Osteocyte (in vitro differentiated cells): Measurements from ENCODE around the gene NCOA3. TPM values are rescaled to one million over a fixed set of nuclear protein-coding genes. Genes with fewer than 3 reads are reported as not detected.

Experiments
- DNase-seq: peaks from one replicate; pipeline ENCODE4 v3.0.0; 2021; ENCODE audit warnings: mixed read lengths; ENCODE audit not compliant: unreplicated experiment; ENCODE audit errors: extremely low spot score
- H3K27ac Mint-ChIP-seq: one replicate; pipeline ENCODE4 v1.8.0; 2021; ENCODE audit warnings: mild to moderate bottlenecking, mixed read lengths; ENCODE audit not compliant: unreplicated experiment
- H3K27me3 Mint-ChIP-seq: one replicate; pipeline ENCODE4 v1.8.0; 2021; ENCODE audit warnings: mixed read lengths; ENCODE audit not compliant: unreplicated experiment
- H3K36me3 Mint-ChIP-seq: one replicate; pipeline ENCODE4 v1.8.0; 2021; ENCODE audit warnings: mixed read lengths; ENCODE audit not compliant: unreplicated experiment
- H3K4me1 Mint-ChIP-seq: one replicate; pipeline ENCODE4 v1.8.0; 2021; ENCODE audit warnings: mixed read lengths; ENCODE audit not compliant: unreplicated experiment
- H3K4me3 Mint-ChIP-seq: one replicate; pipeline ENCODE4 v1.8.0; 2021; ENCODE audit warnings: mild to moderate bottlenecking, moderate library complexity, mixed read lengths; ENCODE audit not compliant: unreplicated experiment
- H3K9me3 Mint-ChIP-seq: one replicate; pipeline ENCODE4 v1.8.0; 2021; ENCODE audit warnings: mixed read lengths; ENCODE audit not compliant: unreplicated experiment
- CTCF ChIP-seq: fragments of 200-600 bp; sonication (generic); IDR thresholded peaks from 2 replicates; pipeline ENCODE4 v1.5.0; 2021; ENCODE audit warnings: antibody characterized with exemption, mild to moderate bottlenecking, moderate library complexity
- total RNA-seq: library from RNA; stranded (reverse); gene quantifications from 2 replicates; pipeline ENCODE4 v1.2.1, GENCODE V29; 2021

Gene NCOA3
- total RNA-seq, 1 donor from 2014 or later: 75.9 TPM

GRCh38 chr20:47668313-47669151 is 166.8 kb downstream of the NCOA3 start:
- no peak overlapping the region for H3K27ac Mint-ChIP-seq

GRCh38 chr20:47669152-47669425 is 167.4 kb downstream of the NCOA3 start:
- no peak overlapping the region for H3K27ac Mint-ChIP-seq
- H3K27me3 Mint-ChIP-seq: no peaks in the 10 kb centered on the region
- DNase-seq: no peak
- no peak for TF ChIP-seq CTCF
- no peaks in the 10 kb centered on the region for H3K9me3 Mint-ChIP-seq
- H3K36me3 Mint-ChIP-seq: peaks cover 9% of the 10 kb centered on the region
- H3K4me1 Mint-ChIP-seq: no peaks in the 10 kb centered on the region
- H3K4me3 Mint-ChIP-seq: no peak overlapping the region

More at GRCh38 chr20:47668313-47669151, 166.8 kb downstream of the NCOA3 start:
- no peak for DNase-seq
- H3K4me1 Mint-ChIP-seq: peaks cover 4% of the 10 kb centered on the region
- no peaks in the 10 kb centered on the region for H3K27me3 Mint-ChIP-seq
- H3K4me3 Mint-ChIP-seq: no peak overlapping the region
- no peak for TF ChIP-seq CTCF
- H3K36me3 Mint-ChIP-seq: peaks cover 9% of the 10 kb centered on the region
- H3K9me3 Mint-ChIP-seq: no peaks in the 10 kb centered on the region

- H3K4me3 Mint-ChIP-seq: no peak overlapping the region
- no peaks in the 10 kb centered on the region for H3K9me3 Mint-ChIP-seq
- no peak for DNase-seq
- H3K27ac Mint-ChIP-seq: no peak overlapping the region
- H3K27me3 Mint-ChIP-seq: no peaks in the 10 kb centered on the region
- no peak for TF ChIP-seq CTCF
- no peaks in the 10 kb centered on the region for H3K4me1 Mint-ChIP-seq
- peaks cover 7% of the 10 kb centered on the region for H3K36me3 Mint-ChIP-seq
Measured at GRCh38 chr20:47669489-47669888, 167.8 kb downstream of the NCOA3 start.

GRCh38 chr20:47669927-47670890 is 168.5 kb downstream of the NCOA3 start:
- Mint-ChIP-seq H3K9me3 (no peaks in the 10 kb centered on the region), H3K27ac (no peak overlapping the region), H3K4me1 (no peaks in the 10 kb centered on the region), H3K36me3 (peaks cover 4% of the 10 kb centered on the region), H3K27me3 (no peaks in the 10 kb centered on the region), H3K4me3 (no peak overlapping the region)
- no peak for TF ChIP-seq CTCF
- no peak for DNase-seq

GRCh38 chr20:47670913-47671312 is 169.2 kb downstream of the NCOA3 start:
- DNase-seq: no peak
- no peak for TF ChIP-seq CTCF
- no peak overlapping the region for H3K27ac Mint-ChIP-seq
- H3K36me3 Mint-ChIP-seq: peaks cover 4% of the 10 kb centered on the region
- no peaks in the 10 kb centered on the region for H3K4me1 Mint-ChIP-seq
- no peak overlapping the region for H3K4me3 Mint-ChIP-seq
- H3K9me3 Mint-ChIP-seq: no peaks in the 10 kb centered on the region
- no peaks in the 10 kb centered on the region for H3K27me3 Mint-ChIP-seq
